Left forelimb (tissue), 1 donor: ENCODE measurements around the gene NCKAP5L.
"Not testable (repeated sequence)": the region's sequence is repeated elsewhere in the genome, so short reads cannot be mapped to it uniquely, and the experiment has no call there.

Source experiments
- DNase-seq: peaks from one replicate; pipeline ENCODE4 v3.0.0-alpha.2; 2018; ENCODE audit warnings: low spot score

The NCKAP5L gene

GRCh38 chr12:49777341-49777740, 50.9 kb downstream of the NCKAP5L start:
- no peak for DNase-seq

DNA sequence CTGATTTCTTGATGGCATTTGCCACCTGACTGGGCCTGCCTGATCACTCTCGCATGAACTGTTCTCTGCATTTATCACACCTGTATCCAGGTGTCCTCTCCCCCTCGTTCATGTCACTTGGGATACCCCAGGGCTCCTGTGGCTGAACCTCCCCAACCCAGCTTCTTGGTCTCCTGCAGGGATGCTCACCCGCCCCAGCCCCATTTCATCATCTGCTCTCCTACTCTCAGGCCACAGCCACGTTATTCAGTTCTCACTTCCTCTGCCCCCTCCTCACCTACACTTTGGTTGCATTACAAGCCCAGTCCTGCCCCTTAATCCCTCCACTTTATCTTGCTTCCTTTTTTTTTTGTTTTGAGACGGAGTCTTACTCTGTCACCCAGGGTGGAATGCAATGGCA, 51.4 kb downstream of the NCKAP5L start:
- DNase-seq: no peak

DNA sequence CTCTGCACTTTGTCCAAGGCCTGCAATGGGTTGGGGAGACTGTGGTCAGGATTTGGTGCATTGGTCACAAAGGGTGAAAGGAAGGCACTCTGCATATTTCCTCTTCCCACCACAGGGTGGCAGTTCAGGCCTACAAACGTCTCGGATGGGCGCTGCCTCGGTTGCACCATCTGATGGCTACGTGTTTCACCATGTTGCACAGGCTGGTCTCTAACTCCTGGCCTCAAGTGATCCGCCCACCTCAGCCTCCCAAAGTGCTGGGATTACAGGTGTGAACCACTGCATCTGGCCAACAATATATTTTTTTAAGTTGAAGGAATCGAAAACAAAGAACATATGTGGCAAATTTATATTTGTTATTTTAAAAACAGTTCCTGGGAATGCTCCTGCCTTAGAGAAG, 51.8 kb downstream of the NCKAP5L start:
- no peak for DNase-seq

DNA sequence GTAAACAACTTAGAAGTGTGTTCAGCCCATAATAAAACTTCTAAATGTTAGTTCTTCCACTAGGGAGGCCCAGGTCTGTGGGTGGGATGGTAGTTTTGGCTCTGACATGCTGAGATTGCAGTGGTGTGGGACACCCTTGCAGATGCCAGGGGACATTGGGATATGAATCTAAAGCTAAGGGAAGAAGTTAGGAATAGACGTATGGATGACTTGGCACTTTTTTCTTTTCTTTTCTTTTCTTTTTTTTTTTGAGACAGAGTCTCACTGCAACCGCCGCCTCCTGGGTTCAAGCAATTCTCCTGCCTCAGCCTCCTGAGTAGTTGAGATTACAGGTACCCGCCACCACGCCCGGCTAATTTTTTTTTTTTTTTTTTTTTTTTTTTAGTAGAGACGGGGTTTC, 55.1 kb downstream of the NCKAP5L start:
- not testable (repeated sequence) for DNase-seq

DNA sequence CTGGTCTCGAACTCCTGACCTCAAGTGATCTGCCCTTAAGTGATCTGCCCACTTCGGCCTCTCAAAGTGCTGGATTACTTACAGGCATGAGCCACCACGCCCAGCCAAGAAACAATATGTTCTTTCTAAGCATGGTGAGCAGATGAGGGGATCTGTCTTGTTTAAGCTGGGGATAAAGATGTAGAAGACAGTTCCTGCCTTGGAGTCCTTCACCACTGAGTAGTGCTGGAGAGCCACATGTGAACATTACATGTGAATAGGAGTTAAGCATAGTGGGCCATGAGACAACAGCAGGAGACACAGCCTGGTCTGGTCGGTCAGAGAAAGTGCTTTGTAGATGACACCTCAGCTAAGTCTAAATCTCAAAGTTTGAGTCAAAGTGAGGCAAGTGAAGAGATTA, 60.9 kb downstream of the NCKAP5L start:
- DNase-seq: no peak

DNA sequence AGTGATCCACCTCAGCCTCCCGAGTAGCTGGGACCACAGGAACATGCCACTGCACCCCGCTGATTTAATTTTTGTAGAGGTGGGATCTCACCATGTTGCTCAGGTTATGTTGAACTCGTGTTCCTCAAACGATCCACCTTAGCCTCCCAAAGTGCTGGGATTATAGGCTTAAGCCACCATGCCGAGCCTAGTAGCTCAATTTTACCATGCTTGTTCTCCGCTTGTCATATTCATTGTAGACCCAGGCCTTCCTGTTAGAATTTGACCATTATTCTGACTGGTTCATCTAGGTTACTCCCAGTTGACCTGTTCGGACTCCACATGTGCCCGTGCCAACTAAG, 62.1 kb downstream of the NCKAP5L start:
- DNase-seq: no peak

DNA sequence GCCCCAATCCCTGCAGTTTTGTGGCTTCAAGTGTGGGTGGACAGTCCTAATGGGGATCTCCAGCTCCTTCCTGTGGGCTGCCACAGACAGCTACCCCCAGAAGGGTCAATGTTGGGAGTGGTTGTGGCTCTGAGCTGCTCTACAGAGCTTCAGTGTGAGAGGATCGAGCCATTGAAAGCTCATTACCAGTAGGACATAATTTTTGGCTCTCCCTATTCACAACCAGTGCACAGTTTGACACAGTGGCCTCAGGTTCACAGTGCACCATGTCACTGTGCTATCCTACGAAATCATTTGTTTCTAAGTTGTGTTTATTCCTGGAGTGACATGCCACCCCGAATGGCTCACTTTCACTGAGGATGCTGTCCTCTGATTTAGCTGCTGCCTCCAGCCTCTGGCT, 64.1 kb downstream of the NCKAP5L start:
- DNase-seq: no peak

DNA sequence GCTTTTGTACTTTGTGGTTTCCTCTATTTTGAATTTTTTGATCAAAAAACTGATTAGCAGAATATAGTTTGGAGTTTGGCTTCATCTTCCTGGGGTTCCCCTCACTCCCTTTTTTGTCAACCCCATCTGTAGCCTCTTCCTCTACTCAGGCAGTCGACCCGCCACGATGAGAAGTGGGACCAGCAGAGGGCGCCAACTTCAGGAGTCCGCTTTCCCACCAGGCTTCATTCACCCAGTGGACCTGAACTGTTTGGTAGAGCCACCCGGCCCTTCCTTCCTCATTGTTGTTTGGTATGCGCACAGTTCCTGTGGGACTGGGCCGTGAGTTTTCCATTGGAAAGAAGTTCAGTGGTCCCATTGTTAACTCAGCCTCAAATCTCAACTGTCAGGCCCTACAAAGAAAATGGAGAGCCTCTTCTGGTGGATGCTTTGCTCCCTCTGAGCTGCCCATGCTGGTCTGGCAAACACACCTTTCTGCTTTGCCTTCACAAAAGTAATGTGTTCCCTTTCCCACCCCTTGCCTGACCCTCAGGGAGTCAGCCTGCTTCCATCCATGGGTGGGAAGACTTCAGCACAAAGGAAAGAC, 65.1 kb downstream of the NCKAP5L start:
- DNase-seq: peak; percentile 68

DNA sequence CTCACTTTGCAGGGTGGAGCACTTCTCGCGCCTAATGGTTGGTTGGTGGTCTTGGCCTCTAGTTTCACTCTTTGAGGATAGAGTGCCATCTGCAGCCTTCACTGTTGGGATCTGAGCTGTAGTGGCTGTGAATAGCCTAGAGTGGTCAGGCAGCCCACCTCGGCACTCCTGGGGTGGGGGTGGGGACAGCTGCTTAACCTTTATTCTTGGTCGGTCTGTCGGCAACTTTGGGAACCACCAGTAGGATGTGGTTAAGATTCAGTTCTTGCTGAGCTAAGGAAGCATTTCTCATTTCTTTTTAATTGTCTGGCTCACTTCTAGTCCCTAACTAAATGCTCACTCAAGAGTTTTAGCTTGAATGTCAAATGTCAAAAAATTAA, 65.8 kb downstream of the NCKAP5L start:
- no peak for DNase-seq

DNA sequence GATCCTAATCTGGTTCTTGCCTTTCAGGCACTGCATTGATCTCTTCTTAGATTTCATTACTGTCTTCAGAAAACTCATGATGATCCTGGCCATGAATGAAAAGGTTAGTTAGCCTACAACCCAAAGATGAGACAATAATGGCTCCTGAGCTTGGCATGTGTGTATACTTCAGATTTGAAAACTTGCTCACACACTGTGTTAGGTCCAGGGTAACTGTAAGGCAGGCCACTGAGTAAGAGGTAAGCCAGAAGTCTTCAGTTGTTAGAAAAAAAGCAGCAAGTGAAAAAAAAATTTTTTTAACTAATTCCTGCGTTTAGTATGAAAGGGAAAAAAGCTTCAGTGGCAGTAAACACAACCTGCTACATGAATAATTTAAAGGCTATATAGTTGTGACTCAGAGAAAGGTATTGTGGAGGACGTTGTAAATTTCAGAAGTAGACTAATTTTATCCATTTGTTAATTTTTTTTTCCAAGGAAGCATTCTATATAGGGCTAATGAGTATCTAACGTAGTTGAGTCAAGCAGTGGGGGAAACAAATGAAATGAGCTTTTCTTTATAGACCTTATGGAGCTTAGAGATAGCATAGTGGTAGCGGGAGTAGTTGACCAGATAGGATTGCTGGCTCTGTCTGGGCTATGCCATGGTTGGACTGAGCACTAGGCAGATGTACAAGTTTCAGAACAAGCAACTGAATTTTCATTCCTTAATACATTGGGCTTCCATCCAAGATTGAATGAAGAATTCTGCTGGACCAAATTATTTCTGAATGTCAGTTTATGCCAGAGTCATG, 66.3 kb downstream of the NCKAP5L start:
- no peak for DNase-seq

DNA sequence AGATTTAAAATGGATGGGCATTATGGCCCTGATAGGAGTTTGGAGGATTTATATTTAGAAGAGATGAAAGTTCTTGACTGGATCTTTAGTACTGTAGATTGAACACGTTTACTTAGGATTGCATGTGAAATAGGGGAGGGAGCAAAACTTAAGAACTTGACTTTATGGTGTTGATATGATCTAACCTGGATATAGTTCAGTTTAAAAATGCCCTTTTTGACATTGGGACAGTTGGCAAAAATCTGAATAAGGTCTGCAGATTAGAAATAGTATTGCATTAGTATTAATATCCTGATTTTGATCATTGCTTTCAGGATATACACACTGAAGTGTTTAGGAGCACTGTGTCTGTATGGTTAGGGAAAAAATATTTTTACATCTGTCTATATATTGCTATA, 77.2 kb downstream of the NCKAP5L start:
- DNase-seq: no peak

DNA sequence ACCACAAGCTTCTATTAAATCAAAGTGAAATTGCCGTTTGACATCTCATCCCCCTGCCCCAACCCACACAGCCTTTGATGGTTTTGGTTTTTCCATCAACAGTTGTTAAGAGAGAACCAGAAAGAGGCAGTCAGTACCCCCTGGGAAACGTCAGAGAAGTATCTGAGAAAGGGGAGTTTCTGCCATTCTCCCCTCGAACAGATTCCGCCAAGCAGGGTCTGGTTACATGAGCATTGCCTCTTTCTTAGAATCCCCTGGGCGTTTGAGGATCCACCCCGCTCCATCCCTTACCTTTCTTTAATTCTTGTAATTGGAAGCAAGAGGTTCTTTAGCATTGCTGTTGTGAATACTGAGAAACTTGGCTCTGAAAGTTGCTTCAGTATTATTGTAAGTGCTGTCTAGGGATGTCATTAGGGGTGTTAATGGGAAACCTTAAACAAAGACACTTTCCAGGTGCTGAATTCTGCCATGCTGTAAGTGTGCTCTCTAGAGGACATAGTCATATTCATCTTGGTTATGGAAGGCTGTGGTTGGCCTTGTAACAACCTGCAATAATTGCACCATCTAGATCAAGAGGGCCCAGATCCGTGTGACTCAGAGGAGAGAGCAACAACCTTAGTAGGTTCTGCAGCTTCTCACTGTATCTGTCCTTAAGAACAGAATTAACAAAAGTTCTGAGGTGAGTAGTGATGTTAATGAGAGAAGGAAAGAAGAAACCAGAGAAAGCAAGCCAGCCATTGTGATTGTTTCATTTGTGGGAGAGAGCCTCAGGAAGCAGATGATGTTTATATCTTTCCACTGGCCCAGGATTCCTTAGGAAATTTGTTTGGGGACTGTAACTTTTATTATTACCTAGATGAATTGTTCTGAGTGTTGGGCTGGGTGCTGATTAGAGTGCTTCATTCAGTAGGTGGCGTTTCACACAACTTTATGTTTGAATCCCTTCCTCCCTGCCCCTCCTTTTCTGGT, 77.9 kb downstream of the NCKAP5L start:
- DNase-seq: no peak

GRCh38 chr12:49748800-49749199, 79.4 kb downstream of the NCKAP5L start:
- DNase-seq: no peak

- no peak for DNase-seq
These were observed 79.9 kb downstream of the NCKAP5L start for GRCh38 chr12:49748306-49748705.

- DNase-seq: no peak
These were observed 83.8 kb downstream of the NCKAP5L start for GRCh38 chr12:49744363-49744885.

DNA sequence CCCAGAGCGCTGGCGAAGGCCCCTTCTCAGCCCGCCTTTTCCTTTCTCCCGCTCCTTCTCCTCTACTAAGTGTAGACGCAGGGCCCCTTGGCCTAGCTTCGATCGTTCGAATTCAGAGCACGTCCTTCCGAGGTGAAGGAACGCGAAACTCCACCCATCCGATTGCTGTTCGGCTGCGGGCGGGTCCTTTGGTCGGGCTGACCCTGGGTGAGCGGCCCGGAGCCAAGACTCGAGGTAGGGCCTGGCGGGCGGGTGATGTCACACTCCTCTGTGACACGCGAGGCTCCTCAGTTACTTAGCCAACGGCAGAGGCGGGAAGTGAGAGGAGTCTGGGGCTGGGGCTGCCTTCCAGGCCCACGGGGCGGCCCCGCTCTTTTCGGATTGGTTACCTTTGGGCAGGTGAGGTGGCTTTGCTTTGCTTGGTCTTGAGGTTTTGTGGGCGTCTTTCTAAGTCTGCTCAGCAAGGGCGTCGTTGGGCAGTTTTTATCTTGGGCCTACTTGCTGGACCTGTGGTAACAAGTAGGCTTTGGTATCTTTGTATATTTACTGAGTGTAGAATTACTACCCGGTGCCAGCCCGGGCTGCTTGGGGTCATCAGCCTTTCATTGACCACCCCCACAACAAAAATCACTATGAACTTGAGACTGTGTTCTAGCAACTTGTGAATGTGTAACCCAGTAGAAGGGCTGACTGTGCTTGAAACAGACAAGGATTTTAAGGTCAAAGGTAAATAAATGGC, 86.2 kb downstream of the NCKAP5L start:
- DNase-seq: peak; percentile 80
